Memory B cell (primary cell): ENCODE data around the gene PNPLA7.
"Not testable (repeated sequence)": the region's sequence is repeated elsewhere in the genome, so short reads cannot be mapped to it uniquely, and the experiment has no call there.

ENCODE experiments used
- ATAC-seq: fragments of 150-1000 bp; cut with Tn5 transposase; 2 replicates; pipeline ENCODE4 v1.10.0; 2021; ENCODE audit warnings: low read depth, mild to moderate bottlenecking, moderate library complexity
- DNase-seq, 2 donors: peaks; one replicate each; pipeline ENCODE4 v3.0.0; 2022; ENCODE audit warnings: low spot score in 2 of 2
- H3K27ac Mint-ChIP-seq: one replicate; pipeline ENCODE4 v1.8.0; 2022; ENCODE audit warnings: mild to moderate bottlenecking, moderate library complexity, mixed read lengths
- H3K27me3 Mint-ChIP-seq: one replicate; pipeline ENCODE4 v1.8.0; 2022; ENCODE audit warnings: mixed read lengths
- H3K36me3 Mint-ChIP-seq: one replicate; pipeline ENCODE4 v1.8.0; 2022; ENCODE audit warnings: mild to moderate bottlenecking, mixed read lengths
- H3K4me1 Mint-ChIP-seq: one replicate; pipeline ENCODE4 v1.8.0; 2022; ENCODE audit warnings: mixed read lengths
- H3K4me3 Mint-ChIP-seq: one replicate; pipeline ENCODE4 v1.8.0; 2022; ENCODE audit warnings: mild to moderate bottlenecking, moderate library complexity, mixed read lengths
- H3K9me3 Mint-ChIP-seq: one replicate; pipeline ENCODE4 v1.8.0; 2022; ENCODE audit warnings: mixed read lengths

PNPLA7 gene

DNA sequence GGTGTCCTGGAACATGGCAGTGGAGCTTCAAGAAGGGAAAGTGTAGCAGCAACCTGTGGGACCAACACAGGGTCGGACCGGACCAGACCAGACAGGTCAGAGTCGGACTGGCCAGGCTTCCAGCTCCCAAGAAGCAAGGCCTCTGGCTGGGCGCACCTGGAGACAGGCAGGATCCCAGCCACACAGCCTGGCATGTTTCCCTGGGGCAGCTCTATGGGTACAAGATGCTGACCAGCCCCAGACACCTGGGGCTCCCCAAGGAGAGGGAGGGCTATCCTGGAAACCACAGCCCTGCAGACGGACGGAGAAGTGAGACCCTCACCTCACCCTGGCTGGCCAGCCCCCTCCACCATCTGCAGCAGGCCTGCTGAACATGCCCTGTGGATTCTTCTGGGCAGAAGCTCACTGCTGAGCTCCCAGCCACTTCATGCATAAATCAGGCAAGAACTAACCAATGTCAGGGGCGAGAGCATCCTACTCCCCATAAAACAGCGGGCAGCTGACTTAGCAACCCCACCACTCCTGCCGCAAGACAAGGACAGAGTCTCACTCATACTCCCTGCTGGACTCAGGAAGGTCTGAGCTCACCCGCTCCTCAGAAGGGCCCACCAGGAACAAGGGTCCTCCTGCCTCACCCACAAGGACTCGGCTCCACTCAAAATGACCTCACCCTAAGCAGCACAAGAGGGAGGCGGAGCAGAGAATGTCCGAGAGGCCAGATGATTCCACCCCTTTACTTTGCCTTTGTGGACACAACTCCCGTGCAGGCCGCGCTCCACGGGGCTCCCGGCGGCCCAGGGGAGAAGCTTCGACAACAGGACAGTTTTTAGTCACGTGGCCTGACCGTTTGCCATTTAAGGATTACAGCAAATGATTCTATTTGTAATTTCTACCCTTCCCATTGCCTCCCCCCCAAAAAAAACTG is 31.4 kb upstream of the PNPLA7 start:
- Mint-ChIP-seq H3K9me3 (no peaks in the 10 kb centered on the region), H3K4me1 (peaks cover 8% of the 10 kb centered on the region), H3K4me3 (no peak overlapping the region), H3K27ac (no peak overlapping the region), H3K36me3 (peaks cover 5% of the 10 kb centered on the region), H3K27me3 (no peaks in the 10 kb centered on the region)
- no peak for DNase-seq
- ATAC-seq: no peak

DNA sequence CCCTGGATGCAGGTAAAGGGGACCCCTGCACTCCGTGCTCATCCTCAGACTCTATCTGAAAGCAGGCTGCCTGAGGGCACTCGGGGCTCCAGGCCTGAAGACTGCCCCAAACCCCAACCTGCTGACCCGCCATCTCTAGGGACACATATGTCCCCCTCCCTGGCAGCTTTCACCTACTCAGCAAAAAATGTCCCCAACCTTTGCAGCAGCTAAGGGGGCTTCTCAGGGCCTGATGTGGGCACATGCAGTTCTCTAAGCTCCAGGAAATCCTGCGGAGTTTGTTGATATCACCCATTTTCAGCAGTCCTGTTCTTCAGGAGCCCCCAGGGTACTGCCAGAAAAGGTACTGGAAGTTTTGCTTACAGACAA is 30.7 kb upstream of the PNPLA7 start:
- Mint-ChIP-seq H3K27me3 (no peaks in the 10 kb centered on the region), H3K9me3 (no peaks in the 10 kb centered on the region), H3K4me3 (no peak overlapping the region), H3K27ac (no peak overlapping the region), H3K4me1 (peaks cover 13% of the 10 kb centered on the region), H3K36me3 (peaks cover 1% of the 10 kb centered on the region)
- ATAC-seq (no peak), DNase-seq (no peak)

DNA sequence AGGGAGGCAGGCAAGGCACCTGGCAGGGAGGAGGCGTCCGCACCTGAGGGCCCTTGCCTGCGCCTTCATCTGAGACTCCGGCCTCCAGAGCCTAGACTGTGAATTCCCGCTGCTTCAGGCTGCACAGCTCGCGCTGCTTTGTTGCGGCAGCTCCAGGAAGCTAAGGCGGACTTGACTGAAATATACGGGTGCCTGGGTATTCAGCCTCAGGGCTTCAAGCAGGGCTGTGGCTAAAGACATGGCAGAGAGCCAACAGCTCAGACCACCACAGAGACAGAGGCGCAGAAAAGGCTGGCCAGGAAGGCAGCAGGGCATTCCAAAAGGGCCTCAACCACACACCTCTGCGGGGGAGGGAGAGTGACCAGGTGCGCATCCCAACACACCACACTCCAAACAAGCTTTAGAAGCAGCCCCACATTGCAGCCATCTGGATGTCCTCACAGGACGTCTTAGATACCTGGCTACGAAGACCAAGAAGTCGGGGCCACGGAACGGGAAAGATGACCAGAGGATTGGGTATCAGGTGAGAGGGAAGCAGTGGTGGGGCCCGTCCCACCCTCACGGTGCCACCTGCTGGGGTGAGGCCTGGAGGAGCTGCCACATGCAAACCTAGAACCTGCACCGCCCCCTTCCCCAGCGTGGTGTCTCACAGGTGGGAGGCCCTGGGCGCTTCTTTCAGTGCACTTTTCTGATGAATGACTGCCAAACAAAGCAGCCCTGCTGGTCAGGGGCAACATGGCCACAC is 30.2 kb upstream of the PNPLA7 start:
- no peak overlapping the region for H3K27ac Mint-ChIP-seq
- ATAC-seq: no peak
- peaks cover 6% of the 10 kb centered on the region for H3K36me3 Mint-ChIP-seq
- no peaks in the 10 kb centered on the region for H3K9me3 Mint-ChIP-seq
- no peak for DNase-seq
- H3K4me3 Mint-ChIP-seq: no peak overlapping the region
- H3K27me3 Mint-ChIP-seq: no peaks in the 10 kb centered on the region
- peaks cover 18% of the 10 kb centered on the region for H3K4me1 Mint-ChIP-seq

DNA sequence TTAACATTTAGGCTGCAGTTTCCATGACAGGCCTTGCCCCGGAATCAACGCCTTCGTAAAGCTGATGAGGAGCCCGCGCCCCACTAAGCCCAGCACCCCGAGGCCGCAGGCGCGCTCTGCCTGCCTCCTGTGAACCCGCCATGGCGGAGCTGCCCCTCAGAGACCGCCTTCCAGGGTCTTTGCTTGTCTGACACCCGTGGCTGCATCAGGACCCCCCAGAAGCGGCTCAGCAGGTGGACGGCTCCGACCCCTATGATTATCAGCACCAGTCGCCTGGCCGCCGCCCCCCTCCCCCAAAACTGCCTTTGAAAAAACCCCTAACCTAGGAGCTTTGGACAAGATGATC is 29.0 kb upstream of the PNPLA7 start:
- H3K4me1 Mint-ChIP-seq: peaks cover 24% of the 10 kb centered on the region
- H3K27me3 Mint-ChIP-seq: no peaks in the 10 kb centered on the region
- peak overlapping the region; percentile 74 for H3K4me3 Mint-ChIP-seq
- H3K27ac Mint-ChIP-seq: peak overlapping the region; percentile 41
- ATAC-seq (no peak), DNase-seq (no peak)
- H3K36me3 Mint-ChIP-seq: peaks cover 8% of the 10 kb centered on the region
- no peaks in the 10 kb centered on the region for H3K9me3 Mint-ChIP-seq

DNA sequence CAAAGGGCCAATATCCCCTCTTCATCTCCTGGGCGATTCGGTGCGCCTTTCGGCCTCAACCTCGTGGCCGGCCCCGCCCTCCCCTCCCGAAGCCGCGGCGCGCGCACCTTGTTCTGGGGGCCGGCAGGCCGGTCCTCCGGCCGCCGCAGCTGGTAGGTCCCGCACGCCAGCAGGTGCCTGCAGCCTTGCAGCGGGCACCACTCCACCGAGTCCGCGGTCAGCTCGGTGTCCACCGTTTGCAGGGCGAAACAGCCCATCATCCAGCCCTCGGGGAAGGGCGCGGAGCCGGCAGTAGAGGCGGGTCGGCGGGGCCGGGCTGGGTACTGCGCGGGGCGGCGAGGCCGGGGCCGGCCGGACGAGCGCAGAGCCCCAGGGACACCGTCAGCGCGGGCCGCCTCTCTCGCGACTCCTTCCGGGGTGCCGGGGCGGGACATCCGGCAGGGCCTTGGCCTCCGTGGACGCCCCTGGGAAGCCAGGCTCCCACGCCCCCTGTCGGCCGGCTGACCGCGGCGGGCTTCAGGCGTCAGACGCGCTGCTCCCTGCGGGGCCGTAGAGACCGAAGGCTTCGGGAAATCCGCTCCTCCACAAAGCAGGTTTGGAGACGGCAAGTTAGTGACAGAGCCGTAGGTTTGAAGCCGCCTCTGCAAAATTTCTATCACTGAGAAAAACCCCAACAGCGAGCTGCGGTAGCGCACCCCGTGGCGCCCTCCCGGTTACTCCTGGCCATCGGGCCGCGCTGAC is 28.5 kb upstream of the PNPLA7 start, which contains the start of gene DPH7:
TSS of gene DPH7 (minus strand) at position 408 of the 741 bp plus-strand sequence. CDS start at position 260, 148 bp downstream.
- Mint-ChIP-seq H3K27me3 (no peaks in the 10 kb centered on the region), H3K4me3 (peak within 1 kb of the TSS; percentile 74), H3K4me1 (peaks cover 24% of the 10 kb centered on the region), H3K27ac (peak within 1 kb of the TSS; percentile 41), H3K9me3 (no peaks in the 10 kb centered on the region), H3K36me3 (peaks cover 10% of the 10 kb centered on the region)
- DNase-seq (peak; percentile 95 to 98), ATAC-seq (peak; percentile 91)

DNA sequence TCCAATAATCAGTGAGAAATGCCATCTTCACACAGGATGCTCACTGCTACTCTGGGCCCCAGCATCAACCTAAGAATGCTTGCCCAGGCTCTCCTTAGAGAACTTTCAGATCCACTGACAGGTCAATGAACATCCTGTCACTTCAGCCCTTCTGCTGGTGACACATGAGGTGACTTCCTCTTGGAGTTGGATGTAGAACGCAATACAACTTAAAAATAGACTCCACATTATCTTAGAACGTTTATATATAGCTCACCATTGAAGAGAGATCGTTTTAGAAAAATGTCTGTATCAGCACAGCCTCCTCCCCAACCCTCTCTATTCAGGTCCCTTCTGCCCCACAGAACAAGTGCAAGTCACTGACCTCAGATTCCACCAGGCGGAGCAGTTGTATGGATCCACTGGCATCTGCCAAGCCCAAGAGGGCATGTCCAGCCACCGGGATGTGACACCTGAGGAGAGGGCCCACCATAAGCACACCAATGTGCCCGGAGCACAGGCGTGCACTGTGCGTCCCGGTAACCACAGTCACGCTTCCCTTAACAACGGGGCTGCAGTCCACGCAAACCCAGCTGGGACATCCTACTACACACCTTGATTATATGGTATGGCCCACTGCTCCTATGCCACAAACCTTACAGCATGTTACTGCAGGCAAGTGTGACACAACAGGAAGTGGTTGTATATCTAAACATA is 25.7 kb upstream of the PNPLA7 start:
- ATAC-seq (peak; percentile 21), DNase-seq (no peak)
- no peaks in the 10 kb centered on the region for H3K27me3 Mint-ChIP-seq
- no peaks in the 10 kb centered on the region for H3K9me3 Mint-ChIP-seq
- peaks cover 24% of the 10 kb centered on the region for H3K4me1 Mint-ChIP-seq
- peak overlapping the region; percentile 32 for H3K4me3 Mint-ChIP-seq
- peaks cover 16% of the 10 kb centered on the region for H3K36me3 Mint-ChIP-seq
- peak overlapping the region; percentile 66 for H3K27ac Mint-ChIP-seq

DNA sequence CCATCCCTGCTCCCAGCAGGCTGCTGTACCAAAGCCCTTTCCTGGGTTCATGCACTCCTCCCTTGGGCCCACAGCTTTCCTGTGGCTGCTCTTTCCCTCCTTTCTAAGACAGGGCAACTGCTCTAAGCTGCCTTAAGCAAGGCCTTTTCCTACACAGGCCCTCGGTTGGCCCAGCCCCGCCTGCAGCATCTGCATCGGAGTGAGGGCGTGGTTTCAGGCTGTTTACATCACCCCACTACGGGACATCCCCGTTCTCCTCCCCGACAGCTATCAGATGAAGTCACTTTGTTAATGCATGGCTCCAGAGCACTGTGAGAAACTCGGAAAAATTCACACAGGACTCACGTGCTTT is 25.1 kb upstream of the PNPLA7 start:
- Mint-ChIP-seq H3K9me3 (no peaks in the 10 kb centered on the region), H3K27ac (peak overlapping the region; percentile 66), H3K4me3 (peak overlapping the region; percentile 19), H3K27me3 (no peaks in the 10 kb centered on the region), H3K4me1 (peaks cover 29% of the 10 kb centered on the region), H3K36me3 (peaks cover 21% of the 10 kb centered on the region)
- ATAC-seq (peak; percentile 37), DNase-seq (no peak)

DNA sequence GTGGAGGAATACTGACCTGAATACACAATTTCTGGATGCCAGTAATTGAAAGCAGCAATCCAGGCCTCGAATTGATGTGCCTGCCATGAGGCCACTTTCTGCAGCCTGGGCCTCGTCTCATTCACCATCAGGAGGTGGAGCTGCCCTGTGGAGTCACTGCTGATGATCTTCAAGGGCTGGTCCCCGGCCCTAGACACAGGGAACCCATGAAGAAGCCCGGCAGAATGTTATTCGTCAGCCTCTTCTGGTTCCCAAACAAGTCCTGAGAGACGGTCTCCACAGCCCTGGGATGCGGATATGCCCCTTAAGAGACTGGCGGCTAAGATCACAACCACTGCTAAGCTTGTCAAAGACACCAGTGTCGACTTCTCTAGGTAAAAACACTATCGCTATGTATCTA is 24.0 kb upstream of the PNPLA7 start:
- ATAC-seq (no peak), DNase-seq (no peak)
- Mint-ChIP-seq H3K27me3 (no peaks in the 10 kb centered on the region), H3K36me3 (peaks cover 22% of the 10 kb centered on the region), H3K4me1 (peaks cover 34% of the 10 kb centered on the region), H3K9me3 (peaks cover 3% of the 10 kb centered on the region), H3K4me3 (no peak overlapping the region), H3K27ac (no peak overlapping the region)

DNA sequence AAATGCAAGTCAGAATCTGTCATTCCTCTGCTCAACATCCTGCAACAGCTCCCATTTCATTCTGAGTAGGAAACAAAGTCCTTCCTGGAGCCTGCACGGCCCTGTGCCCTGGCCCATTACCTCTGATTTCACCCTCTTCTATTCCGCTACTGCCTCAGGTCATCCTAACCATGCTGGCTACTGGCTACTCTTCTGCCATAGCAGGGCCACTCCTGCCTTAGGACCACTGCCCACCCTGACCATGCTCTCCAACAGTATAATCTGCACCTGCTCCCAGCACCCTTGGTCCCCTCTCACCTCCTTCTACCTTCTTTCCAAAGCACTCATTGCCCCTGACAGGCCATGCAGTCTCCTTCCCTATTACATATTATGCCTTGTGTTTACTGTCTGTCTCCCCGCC is 20.4 kb upstream of the PNPLA7 start:
- H3K36me3 Mint-ChIP-seq: peaks cover 21% of the 10 kb centered on the region
- H3K4me1 Mint-ChIP-seq: peaks cover 24% of the 10 kb centered on the region
- no peaks in the 10 kb centered on the region for H3K27me3 Mint-ChIP-seq
- no peak overlapping the region for H3K27ac Mint-ChIP-seq
- H3K9me3 Mint-ChIP-seq: peaks cover 6% of the 10 kb centered on the region
- H3K4me3 Mint-ChIP-seq: no peak overlapping the region
- DNase-seq: no peak
- no peak for ATAC-seq

DNA sequence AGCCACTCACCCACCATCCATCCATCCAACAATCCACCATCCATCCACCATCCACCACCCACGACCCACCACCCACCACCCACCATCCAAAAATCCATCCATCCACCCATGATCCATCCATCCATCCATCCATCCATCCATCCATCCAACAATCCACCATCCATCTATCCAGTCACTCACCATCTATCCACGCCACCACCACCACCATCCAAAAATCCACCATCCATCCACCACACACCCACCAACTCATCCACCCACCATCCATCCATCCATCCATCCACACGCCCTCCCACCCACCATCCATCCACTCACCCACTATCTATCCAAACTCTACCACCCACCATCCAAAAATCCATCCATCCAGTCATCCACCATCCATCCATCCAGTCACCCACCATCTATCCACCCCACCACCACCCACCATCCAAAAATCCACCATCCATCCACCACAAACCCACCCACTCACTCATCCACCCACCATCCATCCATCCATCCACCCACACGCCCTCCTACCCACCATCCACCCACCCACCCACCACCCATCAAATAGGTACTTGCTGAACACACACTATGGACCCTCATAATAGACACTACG is 19.5 kb upstream of the PNPLA7 start:
- DNase-seq: no peak
- Mint-ChIP-seq H3K36me3 (peaks cover 20% of the 10 kb centered on the region), H3K27ac (no peak overlapping the region), H3K27me3 (no peaks in the 10 kb centered on the region), H3K9me3 (peaks cover 6% of the 10 kb centered on the region), H3K4me1 (peaks cover 17% of the 10 kb centered on the region), H3K4me3 (no peak overlapping the region)
- no peak for ATAC-seq

DNA sequence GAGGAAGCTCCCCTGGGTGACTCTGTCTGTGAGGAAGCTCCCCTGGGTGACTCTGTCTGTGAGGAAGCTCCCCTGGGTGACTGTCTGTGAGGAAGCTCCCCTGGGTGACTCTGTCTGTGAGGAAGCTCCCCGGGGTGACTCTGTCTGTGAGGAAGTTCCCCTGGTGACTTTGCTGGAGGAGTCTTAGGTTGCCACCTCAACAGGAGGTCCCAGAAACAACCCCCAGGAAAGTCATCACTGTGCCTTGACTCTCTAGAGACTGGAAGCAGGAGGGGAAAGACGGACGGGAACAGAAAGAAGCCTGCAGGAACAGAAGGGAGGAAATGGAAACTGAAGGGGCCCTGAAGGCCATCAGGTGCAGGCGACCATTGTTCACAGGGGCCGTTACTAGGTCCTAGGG is 18.2 kb upstream of the PNPLA7 start:
- Mint-ChIP-seq H3K36me3 (peaks cover 29% of the 10 kb centered on the region), H3K27ac (peak overlapping the region; percentile 52), H3K4me1 (peaks cover 24% of the 10 kb centered on the region)
- not testable (repeated sequence) for DNase-seq, H3K4me3 Mint-ChIP-seq, H3K9me3 Mint-ChIP-seq, H3K27me3 Mint-ChIP-seq
- ATAC-seq: peak; percentile 60

DNA sequence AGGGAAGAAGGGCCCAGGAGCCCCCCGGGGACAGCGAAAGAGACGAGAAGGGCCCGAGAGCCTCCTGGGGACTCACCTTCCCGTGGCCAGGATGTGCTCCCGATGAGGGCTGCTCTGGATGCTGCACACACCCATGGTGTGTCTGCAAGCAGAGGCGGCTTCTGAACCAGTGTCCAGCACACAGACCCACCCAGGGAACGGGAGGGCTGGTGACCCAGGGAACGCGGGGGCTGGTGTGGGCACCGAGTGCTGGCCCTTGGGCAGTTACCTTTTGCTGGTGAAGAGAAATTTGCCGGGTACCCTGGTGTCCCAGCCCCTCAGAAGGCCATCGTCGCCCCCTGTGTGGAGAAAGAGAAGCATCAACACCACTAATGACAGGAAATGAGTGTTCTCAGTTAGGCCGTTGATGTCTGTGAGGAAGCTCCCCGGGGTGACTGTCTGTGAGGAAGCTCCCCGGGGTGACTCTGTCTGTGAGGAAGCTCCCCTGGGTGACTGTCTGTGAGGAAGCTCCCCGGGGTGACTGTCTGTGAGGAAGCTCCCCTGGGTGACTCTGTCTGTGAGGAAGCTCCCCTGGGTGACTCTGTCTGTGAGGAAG is 14.7 kb upstream of the PNPLA7 start:
- H3K27ac Mint-ChIP-seq: no peak overlapping the region
- peaks cover 18% of the 10 kb centered on the region for H3K4me1 Mint-ChIP-seq
- DNase-seq (no peak), ATAC-seq (no peak)
- H3K36me3 Mint-ChIP-seq: peaks cover 29% of the 10 kb centered on the region
- H3K27me3 Mint-ChIP-seq: no peaks in the 10 kb centered on the region
- peaks cover 9% of the 10 kb centered on the region for H3K9me3 Mint-ChIP-seq
- no peak overlapping the region for H3K4me3 Mint-ChIP-seq

DNA sequence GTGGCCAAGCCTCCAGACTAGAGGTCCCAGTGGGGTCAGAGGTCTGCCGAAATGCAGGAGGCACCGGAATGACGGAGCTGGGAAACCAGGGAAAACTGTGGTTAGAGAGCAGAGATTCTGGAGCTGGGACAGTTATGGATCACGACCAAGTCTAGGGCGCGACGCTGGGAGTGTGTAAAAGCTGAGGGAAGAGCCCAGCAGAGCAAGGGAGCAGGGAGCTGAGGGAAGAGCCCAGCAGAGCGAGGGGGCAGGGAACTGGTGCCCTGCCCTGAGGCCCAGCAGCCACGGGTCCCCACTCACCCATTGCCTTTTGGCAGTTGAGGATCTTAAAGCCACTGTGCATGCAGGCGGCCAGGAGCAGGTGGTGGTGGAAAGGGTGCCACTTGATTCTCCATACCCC is 13.9 kb upstream of the PNPLA7 start:
- Mint-ChIP-seq H3K9me3 (peaks cover 6% of the 10 kb centered on the region), H3K36me3 (peaks cover 33% of the 10 kb centered on the region), H3K4me3 (no peak overlapping the region), H3K27me3 (no peaks in the 10 kb centered on the region), H3K4me1 (peaks cover 14% of the 10 kb centered on the region), H3K27ac (no peak overlapping the region)
- ATAC-seq (no peak), DNase-seq (no peak)
